MG63 (cell line): ENCODE data around the gene TP73. TPM values are rescaled to one million over a fixed set of nuclear protein-coding genes. Genes with fewer than 3 reads are reported as not detected.
A peak's percentile ranks its signal among the peaks of the same experiment; 100 is the strongest.
"Not testable (repeated sequence)": the region's sequence is repeated elsewhere in the genome, so short reads cannot be mapped to it uniquely, and the experiment has no call there.

Experiments
- DNase-seq: peaks from one replicate; pipeline ENCODE4 v3.0.0-alpha.2; 2020
- H3K27me3 ChIP-seq: fragments of 250-450 bp; sonication (Bioruptor Pico); 2 replicates; pipeline ENCODE4 v1.5.1; 2020; ENCODE audit warnings: mild to moderate bottlenecking, moderate library complexity
- H3K36me3 ChIP-seq: fragments of 250-450 bp; sonication (Bioruptor Pico); 2 replicates; pipeline ENCODE4 v1.5.1; 2020; ENCODE audit warnings: mild to moderate bottlenecking, moderate library complexity
- H3K4me3 ChIP-seq: fragments of 250-450 bp; sonication (Bioruptor Pico); 2 replicates; pipeline ENCODE4 v1.5.1; 2020; ENCODE audit warnings: mild to moderate bottlenecking, moderate library complexity
- H3K9me3 ChIP-seq: fragments of 250-450 bp; sonication (Bioruptor Pico); 2 replicates; pipeline ENCODE4 v1.5.1; 2020; ENCODE audit warnings: mild to moderate bottlenecking, moderate library complexity
- total RNA-seq: library from RNA; depleted of rRNA; stranded (reverse); fragments of >200 nt; shearing (Covaris generic); gene quantifications from 2 replicates; pipeline ENCODE4 v1.2.3, GENCODE V29; 2014; ENCODE audit warnings: low replicate concordance

Gene TP73
- total RNA-seq, 1 experiment from 2014 or later: 3.1 TPM

DNA sequence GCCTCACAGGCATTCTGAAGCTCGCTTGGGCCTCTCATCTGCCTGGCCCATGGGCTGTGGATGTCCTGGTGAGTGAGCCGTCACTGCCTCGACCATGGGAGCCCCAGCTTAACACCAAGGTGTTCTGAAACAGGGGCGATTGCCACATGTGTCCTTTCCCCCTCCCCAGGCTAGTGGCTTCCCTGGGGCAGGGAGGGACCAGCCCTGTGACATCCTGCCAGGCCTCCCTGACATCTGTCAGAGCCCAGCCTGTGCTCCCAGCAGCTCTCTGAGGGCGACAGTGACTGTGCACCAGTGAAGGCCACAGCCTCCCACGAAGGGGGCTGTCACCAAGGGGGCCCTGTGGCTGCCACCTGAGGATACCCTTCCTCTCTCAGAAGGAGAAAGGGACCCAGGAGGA, 64.0 kb downstream of the TP73 start:
- no peak for DNase-seq
- no peaks in the 10 kb centered on the region for H3K9me3 ChIP-seq
- no peak overlapping the region for H3K4me3 ChIP-seq
- no peaks in the 10 kb centered on the region for H3K36me3 ChIP-seq
- no peaks in the 10 kb centered on the region for H3K27me3 ChIP-seq

DNA sequence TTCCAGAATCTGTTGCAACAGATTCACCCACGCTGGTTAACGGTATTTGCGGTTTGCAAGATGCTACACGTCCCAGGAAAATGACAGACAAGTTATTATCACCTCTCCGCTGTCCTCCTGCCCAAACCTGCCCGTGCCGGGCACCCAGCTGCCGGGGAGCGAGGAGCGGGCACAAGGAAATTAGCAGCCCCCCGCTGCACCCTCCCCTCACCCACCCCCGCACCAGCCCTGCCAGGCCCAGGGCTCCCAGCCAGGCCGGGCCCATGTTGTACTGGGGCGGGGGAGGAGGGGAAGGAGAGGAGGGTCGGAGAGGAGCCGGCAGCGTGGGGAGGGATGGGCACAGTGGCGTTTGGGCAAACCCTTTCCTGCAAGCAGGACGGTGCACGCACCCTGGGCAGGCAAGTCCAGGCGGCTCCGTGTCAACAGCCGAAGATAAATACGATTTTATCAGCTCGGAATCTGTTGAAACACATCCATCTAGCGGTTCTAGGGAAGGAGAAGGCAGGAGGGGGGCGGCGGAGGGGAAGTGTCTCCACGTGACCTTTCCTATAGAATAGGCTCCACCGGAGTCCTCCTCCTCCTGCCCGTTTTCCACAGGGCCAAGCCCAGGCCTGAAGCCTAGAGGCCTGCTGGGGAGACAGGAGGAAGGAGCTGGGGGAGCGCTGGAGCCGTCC, 64.9 kb downstream of the TP73 start:
- Histone ChIP-seq H3K27me3 (no peaks in the 10 kb centered on the region), H3K4me3 (no peak overlapping the region), H3K36me3 (no peaks in the 10 kb centered on the region), H3K9me3 (no peaks in the 10 kb centered on the region)
- no peak for DNase-seq

DNA sequence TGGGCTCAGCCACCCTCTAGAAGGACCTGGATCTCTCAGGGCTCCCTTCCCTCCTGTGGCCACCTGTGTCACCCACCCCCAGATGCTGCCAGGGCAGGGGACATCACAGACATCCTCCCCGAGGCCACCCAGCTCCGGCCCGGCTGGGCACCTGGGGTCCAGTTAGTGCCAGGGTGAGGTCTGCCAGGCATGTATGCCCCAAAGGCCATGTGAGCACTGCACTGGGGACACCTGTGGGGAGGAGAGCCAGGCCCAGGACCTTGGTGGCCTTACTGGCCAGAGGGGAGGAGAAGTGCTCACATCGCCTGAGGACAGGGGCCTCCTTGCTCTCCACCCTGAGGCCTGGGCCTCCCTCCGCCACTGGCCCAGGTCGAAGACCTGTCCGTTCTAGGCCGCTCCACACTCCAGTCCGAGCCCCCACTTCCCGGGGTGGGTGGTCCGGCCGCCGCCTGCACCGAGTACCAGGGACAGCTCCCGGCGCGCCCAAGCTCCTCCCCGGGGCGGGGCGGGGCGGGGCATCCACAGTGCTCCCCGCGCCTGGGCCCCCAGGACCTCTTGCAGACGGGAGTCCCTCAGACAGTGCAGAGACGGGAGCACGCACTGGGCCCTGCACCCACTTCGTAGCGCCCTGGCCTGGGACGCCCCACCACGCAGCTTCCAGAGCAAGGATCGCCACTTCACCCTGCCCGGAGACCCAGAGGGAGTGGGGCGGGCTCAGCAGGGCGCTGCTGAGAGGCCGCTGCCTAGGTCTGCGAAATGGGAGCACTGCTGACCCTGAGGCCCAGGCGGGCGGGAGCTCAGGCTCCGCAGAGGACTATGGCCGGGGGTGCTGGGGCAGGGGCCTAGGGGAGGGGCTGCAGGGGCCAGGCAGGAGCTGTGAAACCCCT, 65.6 kb downstream of the TP73 start:
- H3K9me3 ChIP-seq: no peaks in the 10 kb centered on the region
- no peak for DNase-seq

DNA sequence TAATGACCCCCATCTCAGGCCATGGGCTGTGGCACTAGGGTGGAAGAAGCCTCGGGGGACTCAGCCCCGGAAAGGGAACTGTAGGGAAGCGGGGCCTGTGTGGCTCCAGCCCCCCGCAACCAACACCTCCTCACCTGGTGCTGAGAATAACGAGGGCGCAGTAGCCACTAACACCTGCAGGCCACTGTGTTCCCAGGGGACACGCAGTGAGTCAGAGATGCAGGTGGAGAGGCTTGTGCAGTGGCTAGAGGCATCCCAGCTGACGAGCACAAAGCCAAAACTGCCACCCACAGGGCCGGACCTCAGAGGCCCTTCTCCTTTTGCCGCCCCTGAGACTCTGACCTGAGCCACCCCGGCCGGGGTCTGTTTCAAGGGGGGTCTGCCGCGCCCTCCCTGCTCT, 66.4 kb downstream of the TP73 start:
- Histone ChIP-seq H3K4me3 (no peak overlapping the region), H3K9me3 (no peaks in the 10 kb centered on the region), H3K36me3 (no peaks in the 10 kb centered on the region), H3K27me3 (no peaks in the 10 kb centered on the region)
- DNase-seq: no peak

More for the DNA sequence above, 65.6 kb downstream of the TP73 start:
- H3K27me3 ChIP-seq: no peaks in the 10 kb centered on the region
- no peak overlapping the region for H3K4me3 ChIP-seq
- H3K36me3 ChIP-seq: no peaks in the 10 kb centered on the region

DNA sequence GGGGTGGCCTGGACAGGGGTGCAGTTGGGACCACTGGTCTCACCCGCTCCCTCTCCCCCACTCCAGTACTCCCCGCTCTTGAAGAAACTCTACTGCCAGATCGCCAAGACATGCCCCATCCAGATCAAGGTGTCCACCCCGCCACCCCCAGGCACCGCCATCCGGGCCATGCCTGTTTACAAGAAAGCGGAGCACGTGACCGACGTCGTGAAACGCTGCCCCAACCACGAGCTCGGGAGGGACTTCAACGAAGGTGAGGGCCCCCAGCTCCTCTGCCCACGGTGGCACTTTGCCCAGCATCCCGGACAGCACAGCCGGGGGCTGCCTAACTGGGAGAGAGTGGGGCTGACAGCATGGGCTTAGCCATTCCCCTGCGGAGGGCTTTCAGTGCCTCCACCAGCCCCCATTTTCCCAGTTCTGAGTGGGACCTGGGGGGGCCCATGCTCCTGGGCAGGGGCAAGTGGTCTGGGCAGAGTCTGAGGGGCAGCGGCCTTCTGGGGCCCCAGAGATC, 69.7 kb downstream of the TP73 start:
- H3K4me3 ChIP-seq: no peak overlapping the region
- DNase-seq: no peak
- no peaks in the 10 kb centered on the region for H3K9me3 ChIP-seq
- H3K27me3 ChIP-seq: no peaks in the 10 kb centered on the region
- no peaks in the 10 kb centered on the region for H3K36me3 ChIP-seq

DNA sequence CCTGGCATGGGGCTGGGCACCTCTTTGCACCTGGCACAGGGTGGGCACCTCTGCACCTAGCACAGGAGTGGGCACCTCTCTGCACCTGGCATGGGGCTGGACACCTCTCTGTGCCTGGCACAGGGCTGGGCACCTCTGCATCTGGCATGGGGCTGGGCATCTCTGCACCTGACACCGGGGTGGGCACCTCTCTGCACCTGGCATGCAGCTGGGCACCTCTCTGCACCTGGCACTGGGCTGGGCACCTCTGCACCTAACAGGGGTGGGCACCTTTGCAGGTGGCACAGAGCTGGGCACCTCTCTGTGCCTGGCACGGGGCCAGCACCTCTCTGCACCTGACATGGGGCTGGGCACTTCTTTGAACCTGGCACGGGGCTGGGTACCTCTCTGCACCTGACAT, 70.5 kb downstream of the TP73 start:
- DNase-seq: no peak
- no peaks in the 10 kb centered on the region for H3K36me3 ChIP-seq

DNA sequence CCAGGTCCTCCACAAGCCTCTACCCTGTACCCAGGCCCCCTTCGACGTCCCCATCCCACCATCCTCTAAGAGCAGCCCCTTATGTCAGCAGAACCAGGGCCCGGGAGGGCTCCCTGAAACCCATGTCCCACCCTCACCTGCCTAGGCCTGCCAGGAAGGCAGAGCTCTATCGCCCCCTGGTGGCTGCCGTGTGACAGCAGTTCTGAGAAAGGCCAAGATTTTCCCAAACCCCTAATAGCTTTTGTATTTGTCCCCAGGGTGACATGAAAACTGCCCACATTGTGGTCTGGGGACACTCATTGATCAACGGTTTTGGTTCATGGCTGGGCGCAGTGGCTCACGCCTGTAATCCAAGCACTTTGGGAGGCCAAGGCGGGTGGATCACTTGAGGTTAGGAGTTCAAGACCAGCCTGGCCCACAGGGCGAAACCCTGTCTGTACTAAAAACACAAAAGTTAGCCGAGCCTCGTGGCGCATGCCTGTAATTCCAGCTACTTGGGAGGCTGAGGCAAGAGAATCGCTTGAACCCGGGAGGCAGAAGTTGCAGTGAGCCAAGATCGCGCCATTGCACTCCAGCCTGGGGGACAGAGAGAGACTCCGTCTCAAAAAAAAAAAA, 72.2 kb downstream of the TP73 start:
- DNase-seq: peak; percentile 39
- H3K27me3 ChIP-seq, H3K4me3 ChIP-seq, H3K9me3 ChIP-seq, H3K36me3 ChIP-seq: not testable (repeated sequence)

More for the DNA sequence above, 70.5 kb downstream of the TP73 start:
- H3K27me3 ChIP-seq: no peaks in the 10 kb centered on the region
- no peaks in the 10 kb centered on the region for H3K9me3 ChIP-seq
- H3K4me3 ChIP-seq: no peak overlapping the region

DNA sequence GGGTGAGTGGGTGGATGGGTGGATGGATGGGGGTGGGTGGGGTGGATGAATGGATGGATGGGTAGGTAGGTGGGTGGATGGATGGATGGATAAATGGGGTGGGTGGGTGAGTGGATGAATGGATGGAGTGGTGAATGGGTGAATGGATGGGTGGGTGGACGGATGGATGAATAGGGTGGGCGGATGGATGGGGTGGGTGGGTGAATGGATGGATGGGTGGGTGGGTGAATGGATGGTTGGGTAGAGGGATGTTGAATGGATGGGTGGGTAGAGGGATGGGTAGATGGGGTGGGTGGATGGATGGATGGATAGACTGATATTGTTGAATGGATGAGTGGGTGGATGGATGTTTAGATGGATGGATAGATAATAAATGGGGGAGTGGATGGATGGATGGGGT, 73.0 kb downstream of the TP73 start:
- Histone ChIP-seq H3K36me3 (no peaks in the 10 kb centered on the region), H3K4me3 (no peak overlapping the region), H3K9me3 (no peaks in the 10 kb centered on the region), H3K27me3 (no peaks in the 10 kb centered on the region)
- no peak for DNase-seq

DNA sequence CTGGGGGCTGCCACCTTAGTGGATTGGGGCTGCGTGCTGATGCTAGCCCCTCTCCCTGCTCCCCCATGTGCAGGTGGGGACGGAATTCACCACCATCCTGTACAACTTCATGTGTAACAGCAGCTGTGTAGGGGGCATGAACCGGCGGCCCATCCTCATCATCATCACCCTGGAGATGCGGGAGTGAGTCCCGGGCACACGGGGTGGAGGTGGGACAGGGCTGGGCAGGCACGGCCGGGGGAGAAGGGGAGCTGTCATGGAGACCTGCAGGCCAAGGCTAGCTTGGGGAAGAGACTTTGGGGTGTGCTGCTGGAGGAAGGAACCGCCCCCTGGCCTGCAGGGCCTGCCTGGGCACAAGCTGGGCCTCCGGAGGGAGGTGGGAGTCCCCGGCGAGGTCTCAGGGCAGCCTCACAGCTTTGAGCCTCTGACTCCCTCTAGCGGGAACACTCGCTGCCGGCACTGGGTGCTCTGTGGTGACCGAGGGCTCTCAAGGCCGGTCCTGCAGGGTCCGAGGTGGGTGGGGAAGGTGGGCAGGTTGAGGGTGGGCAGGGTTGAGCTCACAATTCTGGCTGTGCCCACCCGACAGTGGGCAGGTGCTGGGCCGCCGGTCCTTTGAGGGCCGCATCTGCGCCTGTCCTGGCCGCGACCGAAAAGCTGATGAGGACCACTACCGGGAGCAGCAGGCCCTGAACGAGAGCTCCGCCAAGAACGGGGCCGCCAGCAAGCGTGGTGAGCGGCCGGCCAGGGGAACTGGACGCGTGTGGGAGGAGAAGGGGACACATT, 74.9 kb downstream of the TP73 start:
- Histone ChIP-seq H3K36me3 (no peaks in the 10 kb centered on the region), H3K4me3 (no peak overlapping the region), H3K27me3 (no peaks in the 10 kb centered on the region), H3K9me3 (no peaks in the 10 kb centered on the region)
- DNase-seq: no peak

DNA sequence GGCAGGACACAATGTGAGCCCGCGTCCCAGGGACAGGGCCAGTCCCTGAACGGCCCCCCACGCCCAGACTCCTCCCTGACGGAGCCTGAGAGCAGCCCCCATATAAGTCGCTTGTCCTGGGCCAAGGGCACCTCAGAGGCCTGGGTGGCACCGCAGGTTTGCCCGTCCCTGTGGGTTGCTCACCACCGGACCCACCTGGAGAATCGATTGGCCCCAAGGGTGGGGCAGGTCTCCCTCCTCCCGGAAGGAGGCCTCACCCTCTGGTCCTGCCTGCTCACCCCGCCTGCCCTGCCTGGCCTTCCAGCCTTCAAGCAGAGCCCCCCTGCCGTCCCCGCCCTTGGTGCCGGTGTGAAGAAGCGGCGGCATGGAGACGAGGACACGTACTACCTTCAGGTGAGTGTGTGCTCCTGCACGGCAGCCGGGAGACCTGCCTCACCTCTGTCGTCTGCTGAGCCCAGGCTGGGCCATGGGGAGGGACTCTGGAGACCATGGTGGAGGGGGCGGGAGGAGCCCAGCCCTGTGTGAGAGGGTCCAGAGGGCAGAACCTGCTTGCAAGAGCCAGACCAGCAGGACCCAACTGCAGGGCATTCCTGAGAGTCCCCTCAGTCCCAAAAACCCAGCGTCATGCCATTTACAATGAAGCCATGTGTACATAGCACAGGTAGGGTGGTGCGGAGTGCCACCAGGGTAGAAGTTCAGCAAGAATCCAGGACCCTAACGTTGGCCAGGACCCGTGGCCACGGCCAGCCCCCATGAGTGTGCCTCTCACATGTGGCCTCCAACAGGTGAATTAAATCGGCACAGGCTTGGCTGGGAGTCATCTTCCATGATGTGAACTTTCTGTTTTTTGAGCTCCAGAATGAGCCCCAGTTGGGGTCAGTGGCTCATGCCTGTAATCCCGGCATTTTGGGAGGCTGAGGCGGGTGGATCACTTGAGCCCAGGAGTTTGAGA, 75.8 kb downstream of the TP73 start:
- Histone ChIP-seq H3K4me3 (no peak overlapping the region), H3K36me3 (no peaks in the 10 kb centered on the region), H3K27me3 (no peaks in the 10 kb centered on the region), H3K9me3 (no peaks in the 10 kb centered on the region)
- DNase-seq: no peak

DNA sequence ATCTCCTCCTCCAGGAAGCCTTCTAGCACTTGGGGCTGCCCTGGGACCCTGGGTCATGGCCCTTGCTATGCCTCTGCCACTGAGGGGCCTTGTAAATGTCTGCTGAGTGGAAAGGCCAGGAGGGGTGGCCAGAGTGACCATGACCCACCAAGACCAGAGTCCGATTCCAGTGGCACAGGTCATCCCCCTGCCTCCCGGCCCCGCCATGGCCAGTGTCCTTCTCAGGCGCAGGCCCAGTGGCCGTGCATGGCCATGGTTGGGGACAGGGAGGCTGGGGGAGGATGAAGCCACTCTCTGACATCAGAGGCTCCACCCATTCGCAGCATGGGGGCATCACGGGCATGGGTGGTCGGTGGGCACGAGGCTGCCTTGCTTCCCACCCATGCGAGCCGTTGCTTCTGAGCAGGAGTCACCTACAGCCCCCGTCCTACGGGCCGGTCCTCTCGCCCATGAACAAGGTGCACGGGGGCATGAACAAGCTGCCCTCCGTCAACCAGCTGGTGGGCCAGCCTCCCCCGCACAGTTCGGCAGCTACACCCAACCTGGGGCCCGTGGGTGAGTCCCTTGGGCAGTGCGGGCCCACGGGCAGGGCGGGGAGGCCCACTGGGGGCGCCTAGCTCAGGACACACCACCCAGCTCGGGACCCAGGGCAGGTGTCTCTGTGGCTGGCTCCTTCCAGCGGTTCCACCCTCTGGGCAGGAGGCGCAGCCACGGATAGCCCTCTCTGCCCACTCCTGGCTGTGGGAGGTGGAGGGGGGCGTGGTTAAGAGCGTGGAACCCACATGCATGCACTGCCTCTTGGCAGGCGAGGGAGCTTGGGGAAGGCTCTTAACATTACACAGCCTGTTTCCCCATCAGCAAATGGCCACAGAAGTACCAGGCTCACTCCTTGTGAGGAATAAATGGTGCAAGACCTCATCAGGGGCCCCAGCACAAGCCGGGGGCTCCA, 77.6 kb downstream of the TP73 start:
- Histone ChIP-seq H3K9me3 (no peaks in the 10 kb centered on the region), H3K36me3 (no peaks in the 10 kb centered on the region), H3K27me3 (no peaks in the 10 kb centered on the region), H3K4me3 (no peak overlapping the region)
- no peak for DNase-seq

DNA sequence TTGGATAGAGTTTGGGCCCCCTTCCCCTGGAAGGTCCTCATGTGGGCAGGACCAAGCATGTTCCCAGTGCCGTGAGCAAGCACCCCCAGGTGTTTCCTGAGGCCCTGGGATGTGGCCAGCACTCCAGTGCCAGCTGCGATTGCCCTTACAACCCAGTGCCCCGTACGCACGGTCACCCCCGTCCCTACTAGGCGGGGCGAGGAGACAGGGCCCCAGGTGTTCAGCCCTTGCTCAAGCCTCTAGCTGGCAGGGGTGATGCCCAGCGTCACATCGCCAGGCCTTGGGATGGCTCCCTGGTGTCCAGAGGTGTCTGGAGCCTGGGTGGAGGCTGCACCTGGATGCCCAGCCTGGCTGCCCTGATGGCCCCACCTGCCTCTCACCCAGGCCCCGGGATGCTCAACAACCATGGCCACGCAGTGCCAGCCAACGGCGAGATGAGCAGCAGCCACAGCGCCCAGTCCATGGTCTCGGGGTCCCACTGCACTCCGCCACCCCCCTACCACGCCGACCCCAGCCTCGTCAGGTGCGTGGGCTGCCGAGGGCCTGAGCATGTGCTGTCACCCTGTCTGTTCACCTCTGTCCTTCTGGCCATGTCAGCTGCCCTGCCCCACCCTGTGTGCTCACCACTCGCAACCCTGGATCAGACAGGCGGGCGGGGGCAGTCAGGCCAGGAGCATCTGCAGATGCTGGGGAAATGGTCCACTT, 78.4 kb downstream of the TP73 start:
- no peaks in the 10 kb centered on the region for H3K27me3 ChIP-seq

DNA sequence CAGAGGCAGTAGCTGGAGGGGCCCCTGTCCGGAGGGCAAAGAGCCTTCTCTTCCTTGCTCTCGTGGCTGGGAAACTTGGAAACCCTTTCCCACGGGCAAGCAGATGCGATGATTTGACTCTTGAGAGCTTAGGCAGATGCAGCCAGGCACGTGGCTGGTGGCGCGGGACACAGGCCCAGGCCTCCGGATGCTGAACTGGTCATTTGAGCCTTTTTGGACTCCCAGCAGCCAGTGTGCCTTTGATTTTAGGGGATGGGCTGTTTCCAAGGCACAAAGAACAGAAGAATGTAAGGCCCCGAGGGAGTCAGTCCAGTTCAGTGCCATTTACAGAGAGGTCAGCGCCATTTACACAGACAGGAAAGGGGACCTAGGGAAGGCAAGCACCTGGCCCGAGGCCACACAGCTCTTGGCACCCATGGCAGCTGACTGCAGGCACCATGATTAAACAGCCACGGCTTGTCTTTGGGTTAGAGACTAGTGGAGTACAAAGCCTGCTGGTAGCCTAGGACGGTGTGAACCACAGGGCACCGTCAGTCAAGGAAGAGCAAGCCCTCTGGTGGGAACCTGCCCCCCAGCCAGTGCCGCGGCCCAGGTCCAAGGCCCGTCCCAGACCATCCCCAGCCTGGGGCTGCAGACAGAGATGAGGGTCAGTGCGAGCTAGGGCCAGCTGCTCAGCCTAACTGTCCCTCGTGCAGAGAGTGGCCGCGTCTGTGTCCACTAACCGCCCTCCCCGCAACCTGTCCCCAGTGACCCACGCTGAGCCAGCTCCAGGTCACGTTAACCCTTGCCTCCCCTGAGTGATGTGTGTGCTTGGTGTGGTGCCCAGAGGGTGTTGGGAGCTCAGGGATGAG, 79.5 kb downstream of the TP73 start:
- Histone ChIP-seq H3K4me3 (no peak overlapping the region), H3K36me3 (no peaks in the 10 kb centered on the region; the same call in 1 of the 2 replicates)
- DNase-seq: no peak

More for the DNA sequence above, 78.4 kb downstream of the TP73 start:
- no peak for DNase-seq
- H3K9me3 ChIP-seq: no peaks in the 10 kb centered on the region
- H3K4me3 ChIP-seq: no peak overlapping the region
- H3K36me3 ChIP-seq: no peaks in the 10 kb centered on the region; the same call in 1 of the 2 replicates

More for the DNA sequence above, 79.5 kb downstream of the TP73 start:
- H3K27me3 ChIP-seq: no peaks in the 10 kb centered on the region
- no peaks in the 10 kb centered on the region for H3K9me3 ChIP-seq
